Upper lobe of left lung (tissue), 4 donors: Measurements from ENCODE around the gene NCLN.

Experiments used
- POLR2A ChIP-seq, 4 donors: fragments of 450-650 bp; IDR thresholded peaks; one replicate each; pipeline ENCODE4 v1.5.1; 2016 to 2017; ENCODE audit warnings: antibody characterized with exemption in 4 of 4, mild to moderate bottlenecking in 2 of 4
- POLR2AphosphoS5 ChIP-seq, 2 donors: sonication (generic); formaldehyde crosslinking; IDR thresholded peaks; one replicate each; pipeline ENCODE4 v1.5.1; 2017; ENCODE audit warnings: antibody characterized with exemption in 2 of 2

GRCh38 chr19:3196064-3196932 lies 10.6 kb downstream of the NCLN start:
- TF ChIP-seq POLR2A (IDR thresholded peaks at IDR 0.05): no peak
- TF ChIP-seq POLR2AphosphoS5 (IDR thresholded peaks at IDR 0.05): no peak
